ENCODE data around the gene THSD7B.
"Not testable (repeated sequence)": the region's sequence is repeated elsewhere in the genome, so short reads cannot be mapped to it uniquely, and the experiment has no call there.

Gene THSD7B

DNA sequence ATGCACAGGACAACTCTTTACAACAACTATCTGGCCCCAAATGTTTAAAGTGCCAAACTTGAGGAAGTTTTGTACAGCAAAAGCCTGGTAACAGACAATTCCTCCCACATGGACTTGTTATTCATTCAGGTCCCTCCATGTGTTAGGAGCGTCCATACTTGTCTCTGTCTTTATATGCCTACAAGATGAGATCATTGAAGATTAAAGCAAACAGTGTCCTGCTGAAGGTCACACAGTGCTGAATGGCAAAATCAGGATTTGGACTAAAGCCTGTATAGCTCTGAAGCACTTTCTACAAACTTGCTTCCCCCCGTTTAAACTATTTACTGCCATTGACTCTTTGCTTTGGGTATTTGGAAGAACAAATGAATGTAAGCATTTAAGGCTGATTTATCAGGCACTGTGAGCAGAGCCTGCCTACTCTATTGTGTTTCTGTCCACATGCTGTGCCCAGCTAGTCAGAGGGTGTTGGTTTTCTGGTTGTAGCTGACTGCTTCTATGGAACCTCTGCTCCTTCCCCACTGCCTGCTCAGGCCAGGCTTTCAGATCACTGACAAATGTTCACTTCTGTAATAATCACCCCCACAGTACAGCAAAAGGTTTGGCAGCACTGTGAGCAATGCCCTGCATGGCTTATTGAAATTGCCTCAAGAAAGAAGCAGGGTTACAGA, 274.3 kb downstream of the THSD7B start:
- no peak for DNase-seq (ENCODE audit: low read depth in 1 of 2, low spot score in 1 of 2)

DNA sequence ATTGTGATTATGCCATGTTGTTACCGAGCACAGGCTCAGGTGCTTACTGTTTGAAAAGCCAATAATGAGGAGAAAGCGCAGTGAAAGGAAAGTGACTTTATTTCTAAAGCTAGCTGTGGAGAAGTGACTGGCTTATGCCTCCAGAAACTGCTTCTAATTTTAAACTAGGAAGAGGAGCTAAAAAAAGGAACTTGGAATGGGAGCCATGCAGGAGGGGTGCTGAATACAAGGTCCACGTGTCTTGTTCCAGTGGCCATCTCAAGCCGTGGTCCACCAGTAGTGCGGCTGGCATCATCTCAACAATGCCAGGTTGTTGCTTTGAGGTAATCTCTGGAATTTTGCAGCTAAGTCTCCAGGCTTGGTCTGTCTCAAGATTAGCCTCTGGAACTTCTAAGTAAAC, 282.0 kb downstream of the THSD7B start:
- DNase-seq (ENCODE audit: low read depth in 1 of 2, low spot score in 1 of 2), result no peak

DNA sequence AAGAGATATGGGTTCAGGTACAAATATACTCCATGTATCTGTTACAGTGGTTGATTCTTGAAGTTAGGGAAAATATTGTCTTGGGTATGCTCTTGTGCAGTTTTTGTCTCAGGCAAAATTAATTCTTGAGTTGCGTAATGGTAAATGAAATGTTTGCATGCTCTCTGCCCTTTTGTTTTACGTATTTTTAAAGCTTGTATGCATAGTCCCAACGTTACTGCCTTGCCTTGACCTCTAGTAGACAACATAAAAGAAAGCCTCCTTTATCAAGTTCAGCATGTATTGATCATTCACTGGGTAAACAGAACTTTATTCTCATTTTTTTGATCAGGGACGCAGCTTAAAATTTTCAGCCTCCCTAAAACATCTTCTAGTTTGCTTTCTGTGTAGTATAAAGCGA, 283.1 kb downstream of the THSD7B start:
- no peak for DNase-seq (ENCODE audit: low read depth in 1 of 2, low spot score in 1 of 2)

DNA sequence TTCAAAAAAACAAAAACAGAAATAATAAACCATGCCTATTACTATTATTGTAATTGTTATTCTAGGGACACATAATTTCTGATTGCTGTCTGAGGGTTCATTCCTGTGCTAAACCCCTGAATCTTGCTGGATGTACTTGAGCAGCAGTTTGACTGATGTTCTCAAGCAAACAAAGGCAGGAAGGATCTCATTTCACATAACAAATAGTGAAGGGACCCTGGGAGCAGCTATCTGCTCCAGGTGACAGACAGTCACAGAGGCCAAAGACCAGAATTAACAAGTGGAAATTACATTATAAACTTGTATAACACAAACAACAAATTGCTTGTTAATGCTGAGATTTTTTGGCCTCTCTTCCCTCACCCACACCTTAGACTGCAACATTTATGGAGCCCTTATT, 284.2 kb downstream of the THSD7B start:
- no peak for DNase-seq (ENCODE audit: low read depth in 1 of 2, low spot score in 1 of 2)

DNA sequence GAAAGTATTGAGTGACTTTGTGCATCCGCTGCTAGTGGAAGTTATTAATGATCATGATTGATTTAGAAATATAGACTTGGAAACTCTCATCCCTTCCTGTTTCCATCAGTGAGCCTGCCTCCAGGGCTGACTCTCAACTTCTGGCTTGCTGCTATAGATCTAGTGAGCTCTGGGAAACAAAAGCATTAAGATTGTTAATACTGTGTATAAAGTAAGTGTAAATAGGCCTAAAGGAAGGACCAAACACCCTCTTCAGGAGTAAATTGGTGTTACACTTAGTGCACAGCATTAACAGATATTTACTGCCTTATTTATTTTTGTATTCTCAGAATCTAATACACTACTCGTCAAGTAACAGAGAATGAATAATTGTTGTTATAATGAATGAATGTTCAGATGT, 285.6 kb downstream of the THSD7B start:
- DNase-seq (ENCODE audit: low read depth in 1 of 2, low spot score in 1 of 2), result no peak

DNA sequence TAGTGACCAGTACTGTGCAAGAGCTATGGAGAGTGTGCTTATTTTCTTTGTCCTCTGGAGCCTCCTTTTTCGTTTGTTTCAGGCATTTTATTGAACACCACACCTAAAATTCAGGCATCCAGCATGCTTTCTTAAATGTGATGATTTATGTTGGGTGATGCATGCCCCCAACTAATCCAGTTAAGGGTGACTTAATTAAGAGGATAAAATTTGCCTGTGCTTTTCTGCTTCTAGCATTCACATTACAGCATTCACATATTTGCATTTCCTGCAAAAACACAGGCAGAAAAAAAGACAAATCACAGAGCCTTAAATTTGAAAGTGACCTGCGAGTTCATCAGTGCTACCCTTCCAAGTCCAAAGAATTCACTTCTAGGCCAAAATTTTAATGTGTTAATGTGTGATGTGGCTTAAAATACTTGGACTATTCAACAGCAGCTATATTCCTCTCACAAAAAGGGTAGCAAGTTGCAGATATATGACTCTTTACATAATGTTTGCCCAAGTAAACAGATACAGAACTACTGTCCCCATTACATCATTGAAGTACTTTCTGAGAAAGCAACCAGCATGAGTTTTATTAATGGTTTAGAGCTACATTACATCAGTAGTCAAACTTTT, 286.5 kb downstream of the THSD7B start:
- no peak for DNase-seq (ENCODE audit: low read depth in 1 of 2, low spot score in 1 of 2)

DNA sequence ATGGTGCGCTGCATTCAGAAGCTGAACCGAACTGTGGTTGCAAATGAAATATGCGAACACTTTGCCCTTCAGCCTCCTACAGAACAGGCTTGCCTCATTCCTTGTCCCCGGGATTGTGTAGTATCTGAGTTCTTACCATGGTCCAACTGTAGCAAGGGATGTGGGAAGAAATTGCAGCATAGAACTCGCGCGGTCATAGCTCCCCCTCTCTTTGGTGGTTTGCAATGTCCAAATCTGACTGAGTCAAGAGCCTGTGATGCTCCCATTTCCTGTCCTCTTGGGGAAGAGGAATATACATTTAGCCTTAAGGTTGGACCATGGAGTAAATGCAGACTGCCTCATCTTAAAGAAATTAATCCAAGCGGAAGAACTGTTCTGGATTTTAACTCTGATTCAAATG, 291.4 kb downstream of the THSD7B start:
- DNase-seq (ENCODE audit: low read depth in 1 of 2, low spot score in 1 of 2), result no peak

DNA sequence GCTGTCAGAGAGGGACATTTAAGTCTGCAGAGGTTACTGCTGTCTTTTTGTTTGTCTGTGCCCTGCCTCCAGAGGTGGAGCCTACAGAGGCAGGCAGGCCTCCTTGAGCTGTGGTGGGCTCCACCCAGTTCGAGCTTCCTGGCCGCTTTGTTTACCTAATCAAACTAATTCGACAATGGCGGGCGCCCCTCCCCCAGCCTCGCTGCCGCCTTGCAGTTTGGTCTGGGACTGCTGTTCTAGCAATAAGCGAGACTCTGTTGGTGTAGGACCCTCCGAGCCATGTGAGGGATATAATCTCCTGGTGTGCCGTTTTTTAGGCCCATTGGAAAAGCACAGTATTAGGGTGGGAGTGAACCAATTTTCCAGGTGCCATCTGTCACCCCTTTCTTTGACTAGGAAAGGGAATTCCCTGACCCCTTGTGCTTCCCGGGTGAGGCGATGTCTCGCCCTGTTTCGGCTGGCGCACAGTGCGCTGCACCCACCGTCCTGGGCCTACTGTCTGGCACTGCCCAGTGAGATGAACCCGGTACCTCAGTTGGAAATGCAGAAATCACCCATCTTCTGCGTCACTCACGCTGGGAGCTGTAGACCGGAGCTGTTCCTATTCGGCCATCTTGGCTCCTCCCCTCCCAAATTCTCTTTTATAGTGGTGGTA, 310.9 kb downstream of the THSD7B start:
- not testable (repeated sequence) for DNase-seq (ENCODE audit: low read depth in 1 of 2, low spot score in 1 of 2)

DNA sequence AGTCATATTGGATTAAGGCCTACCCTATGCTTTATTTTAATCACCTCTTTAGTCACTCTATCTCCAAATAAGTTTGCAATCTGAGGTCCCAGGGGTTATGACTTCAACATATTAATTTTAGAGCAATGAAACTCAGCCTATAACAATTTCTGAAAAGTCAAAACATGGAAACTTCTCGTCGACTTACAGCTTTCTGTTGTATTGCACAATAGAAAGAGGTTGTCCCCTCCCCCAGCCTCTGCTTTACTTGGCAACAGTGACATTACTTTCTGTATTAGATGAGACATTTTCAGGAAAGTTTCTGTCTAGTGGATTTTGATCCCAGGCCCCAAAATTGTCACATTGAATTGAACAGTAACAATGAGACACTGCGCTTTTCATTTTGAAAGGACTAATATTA, 326.4 kb downstream of the THSD7B start:
- no peak for DNase-seq (ENCODE audit: low read depth in 1 of 2, low spot score in 1 of 2)

DNA sequence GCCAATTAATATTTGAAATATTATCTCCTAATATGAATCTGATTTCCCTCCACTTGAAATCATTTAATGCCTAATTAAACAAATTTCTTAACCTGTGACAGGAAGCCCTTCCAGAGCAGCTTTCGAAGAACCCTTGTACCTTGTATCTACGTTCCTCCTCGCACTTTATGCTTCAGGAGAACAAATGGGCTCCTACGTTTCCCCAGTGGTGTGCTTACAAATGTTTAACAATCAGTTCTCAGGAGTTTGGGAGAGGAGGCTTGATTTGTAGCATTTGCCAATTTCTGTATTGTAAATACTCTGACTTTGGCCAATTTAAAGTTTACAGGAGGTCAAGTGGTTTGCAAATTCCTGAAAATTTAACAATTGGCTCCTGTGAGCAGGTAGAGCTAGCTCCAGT, 327.8 kb downstream of the THSD7B start:
- DNase-seq (ENCODE audit: low read depth in 1 of 2, low spot score in 1 of 2), result no peak

DNA sequence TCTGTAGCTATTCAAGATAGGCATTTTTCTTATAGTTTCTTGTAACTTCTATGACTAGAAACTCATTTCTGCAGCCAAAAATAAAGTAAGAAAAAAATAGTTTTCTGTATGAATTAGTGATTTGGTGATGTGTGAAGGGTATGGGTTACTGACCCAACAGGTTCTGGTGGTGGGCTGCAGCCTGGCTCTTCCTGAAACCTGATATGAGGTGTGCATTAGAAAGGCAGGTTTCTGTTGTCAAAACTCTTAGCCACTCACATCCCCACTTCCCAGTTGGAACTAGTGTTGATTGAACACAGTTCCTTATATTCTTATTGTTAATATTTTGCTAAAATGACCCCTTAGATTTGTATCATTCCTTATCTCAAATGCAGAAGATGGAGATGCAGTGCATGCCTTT, 330.8 kb downstream of the THSD7B start:
- no peak for DNase-seq (ENCODE audit: low read depth in 1 of 2, low spot score in 1 of 2)

DNA sequence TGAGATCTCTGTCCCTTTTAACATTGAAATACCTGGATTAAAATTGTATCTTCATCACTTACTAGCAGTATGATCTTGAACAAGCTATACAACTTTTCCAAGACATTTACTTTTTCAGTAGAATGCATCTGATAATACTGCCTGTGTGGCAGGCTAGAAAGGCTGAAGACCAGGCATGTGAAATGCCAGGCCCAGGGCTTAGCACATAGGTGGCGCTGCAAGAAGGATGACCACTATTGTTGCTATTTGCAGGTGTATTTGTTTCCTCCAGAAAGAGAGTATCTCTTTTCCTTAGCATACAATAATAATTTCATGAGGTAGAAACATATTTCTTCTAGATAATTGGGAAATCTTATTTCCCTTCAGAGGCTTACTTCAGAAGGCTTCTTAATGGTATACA, 331.3 kb downstream of the THSD7B start:
- DNase-seq (ENCODE audit: low read depth in 1 of 2, low spot score in 1 of 2), result no peak

DNA sequence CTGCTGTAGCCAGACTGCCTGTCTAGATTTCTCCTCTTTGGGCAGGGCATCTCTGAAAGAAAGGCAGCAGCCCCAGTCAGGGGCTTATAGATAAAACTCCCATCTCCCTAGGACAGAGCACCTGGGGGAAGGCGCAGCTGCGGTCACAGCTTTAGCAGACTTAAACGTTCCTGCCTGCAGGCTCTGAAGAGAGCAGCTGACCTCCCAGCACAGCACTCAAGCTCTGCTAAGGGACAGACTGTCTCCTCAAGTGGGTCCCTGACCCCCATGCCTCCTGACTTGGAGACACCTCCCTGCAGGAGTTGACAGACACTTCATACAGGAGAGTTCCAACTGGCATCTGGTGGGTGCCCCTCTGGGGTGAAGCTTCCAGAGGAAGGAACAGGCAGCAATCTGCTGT, 336.5 kb downstream of the THSD7B start:
- DNase-seq (ENCODE audit: low read depth in 1 of 2, low spot score in 1 of 2), result not testable (repeated sequence)

DNA sequence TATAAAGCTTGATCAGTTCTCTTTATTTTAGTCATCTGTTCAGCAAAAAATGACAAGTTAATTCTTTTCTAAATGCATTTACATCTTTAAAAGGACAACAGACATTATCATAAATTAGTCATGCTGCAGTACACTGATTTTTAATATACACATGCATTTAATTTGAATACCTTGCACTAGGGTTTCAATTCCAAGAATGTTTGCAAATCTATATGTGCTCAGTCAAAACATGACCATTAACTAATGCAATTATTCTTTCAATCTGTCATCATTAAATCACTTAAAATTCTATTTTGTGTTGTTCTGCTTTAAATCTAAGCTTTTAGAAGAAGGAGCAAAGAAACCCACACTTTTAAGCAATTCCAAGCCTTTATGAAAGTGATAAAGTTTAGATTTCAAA, 342.6 kb downstream of the THSD7B start:
- DNase-seq (ENCODE audit: low read depth in 1 of 2, low spot score in 1 of 2), result no peak

DNA sequence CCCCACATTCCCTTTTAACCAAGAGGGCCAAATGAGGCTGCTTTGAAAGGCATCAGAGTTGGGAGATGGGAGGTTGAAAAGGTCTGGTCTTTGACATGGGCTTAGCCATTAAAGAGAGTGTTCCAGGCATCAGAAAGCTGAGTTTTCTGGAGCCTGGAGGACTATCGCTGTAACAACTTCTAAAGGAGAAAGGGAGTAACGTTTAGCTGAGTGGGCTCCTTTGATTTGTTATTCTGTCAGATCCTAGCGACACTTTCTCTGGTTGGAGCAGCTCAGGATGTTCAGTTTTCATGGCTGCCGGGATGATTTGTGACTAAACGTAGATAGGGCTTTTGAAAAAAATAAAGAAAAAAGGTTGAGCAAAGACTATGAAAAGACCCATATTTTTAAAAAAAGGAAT, 346.6 kb downstream of the THSD7B start:
- DNase-seq (ENCODE audit: low read depth in 1 of 2, low spot score in 1 of 2), result no peak

DNA sequence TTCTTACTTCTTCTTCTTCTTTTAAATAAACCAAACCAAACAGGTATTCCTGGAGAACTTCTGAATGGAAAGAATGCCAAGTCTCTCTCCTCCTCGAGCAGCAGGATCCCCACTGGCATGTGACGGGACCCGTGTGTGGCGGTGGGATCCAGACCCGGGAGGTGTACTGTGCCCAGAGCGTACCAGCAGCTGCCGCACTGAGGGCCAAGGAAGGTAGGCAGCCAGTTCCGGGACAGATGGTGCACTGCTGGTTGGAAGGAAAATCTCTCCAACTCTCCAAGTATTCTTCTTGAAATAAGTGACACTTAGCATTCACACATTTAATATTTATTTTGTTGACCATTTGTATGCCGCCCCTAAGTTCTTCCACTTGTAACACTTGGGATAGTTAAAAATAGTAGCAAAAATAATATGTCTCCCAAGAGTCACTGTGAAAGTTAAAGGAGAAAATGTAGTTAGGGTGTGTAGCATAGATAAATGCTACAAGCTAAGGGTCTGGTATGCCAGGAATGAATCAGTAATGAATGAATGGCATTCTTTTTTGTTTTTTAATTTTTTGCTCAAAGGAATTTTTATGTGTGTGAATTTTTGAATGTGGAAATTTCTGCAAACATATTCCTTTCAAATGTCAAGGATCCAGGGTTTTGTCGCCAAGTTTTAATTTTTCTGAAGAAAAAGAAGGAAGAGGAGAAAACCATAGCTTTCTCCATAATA, 349.9 kb downstream of the THSD7B start:
- DNase-seq (ENCODE audit: low read depth in 1 of 2, low spot score in 1 of 2), result no peak

DNA sequence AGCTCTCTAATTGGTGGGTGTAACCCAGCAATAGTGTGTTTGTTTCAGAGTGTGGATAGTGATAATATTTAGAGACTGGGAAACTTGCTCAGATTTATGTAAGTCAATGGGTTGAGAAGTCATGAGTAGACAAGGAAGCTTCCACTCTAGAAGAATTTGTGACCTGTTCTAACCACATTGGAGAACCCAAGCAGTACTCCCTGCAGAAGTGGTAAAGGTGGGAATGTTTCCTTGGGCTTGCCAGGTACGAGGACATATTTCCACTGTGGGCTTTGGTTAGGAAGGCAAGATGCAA, 350.4 kb downstream of the THSD7B start:
- no peak for DNase-seq (ENCODE audit: low read depth in 1 of 2, low spot score in 1 of 2)

DNA sequence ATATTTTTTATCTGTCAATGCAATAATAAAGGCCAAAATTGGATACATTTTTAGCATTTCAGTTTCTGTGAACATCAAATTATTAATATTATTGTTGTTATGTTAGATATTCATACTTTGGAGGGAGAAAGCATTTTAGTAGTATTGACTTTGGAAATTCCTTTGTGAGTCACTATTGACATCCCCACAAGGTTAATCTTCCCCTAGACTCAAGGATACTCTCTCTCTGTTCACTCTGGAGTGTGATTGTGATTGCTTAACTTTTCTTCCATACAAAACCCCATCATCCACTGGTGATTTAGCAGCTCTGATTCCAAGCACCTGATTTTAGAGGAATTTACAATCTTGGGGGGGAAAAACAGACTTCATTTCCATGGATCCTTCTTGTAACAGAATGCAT, 352.0 kb downstream of the THSD7B start:
- no peak for DNase-seq (ENCODE audit: low read depth in 1 of 2, low spot score in 1 of 2)

DNA sequence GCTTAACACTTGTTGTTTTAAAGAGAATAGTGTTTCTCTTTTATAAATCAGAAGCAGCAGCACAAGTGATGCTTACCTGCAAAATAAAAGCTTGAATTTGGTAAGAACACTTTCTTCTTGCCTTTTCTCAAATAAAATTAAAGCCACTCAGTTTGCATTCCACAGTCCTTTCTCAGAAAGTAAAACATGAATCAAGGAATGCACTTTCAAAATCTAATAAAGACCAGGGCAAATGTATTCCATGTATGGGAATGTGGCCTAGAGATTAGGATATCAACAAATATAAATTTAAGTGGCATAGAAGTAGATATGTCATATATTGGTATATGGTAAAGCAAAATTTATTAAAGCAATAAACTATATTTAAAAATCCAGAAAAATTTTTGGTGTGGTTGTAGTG, 352.8 kb downstream of the THSD7B start:
- DNase-seq (ENCODE audit: low read depth in 1 of 2, low spot score in 1 of 2), result no peak

DNA sequence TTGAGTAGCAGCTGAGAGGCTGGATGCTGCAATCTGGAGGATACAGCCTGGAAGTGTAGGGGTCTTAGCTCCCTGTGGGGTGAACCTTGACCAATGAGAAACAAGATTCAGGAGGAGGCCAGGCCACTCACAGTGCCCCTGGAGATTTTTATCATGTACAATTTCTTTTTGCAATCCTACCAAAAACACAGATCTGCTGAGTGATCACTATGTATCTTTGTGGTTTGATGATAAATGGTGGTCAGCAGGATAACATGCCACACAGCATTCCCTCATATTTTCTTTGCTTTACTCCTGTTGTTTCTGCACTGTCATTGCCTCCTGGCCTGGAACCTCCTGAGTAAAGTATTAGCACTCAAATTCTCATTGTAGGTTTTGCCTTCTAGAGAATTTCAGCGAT, 357.9 kb downstream of the THSD7B start:
- no peak for DNase-seq (ENCODE audit: low read depth in 1 of 2, low spot score in 1 of 2)

DNA sequence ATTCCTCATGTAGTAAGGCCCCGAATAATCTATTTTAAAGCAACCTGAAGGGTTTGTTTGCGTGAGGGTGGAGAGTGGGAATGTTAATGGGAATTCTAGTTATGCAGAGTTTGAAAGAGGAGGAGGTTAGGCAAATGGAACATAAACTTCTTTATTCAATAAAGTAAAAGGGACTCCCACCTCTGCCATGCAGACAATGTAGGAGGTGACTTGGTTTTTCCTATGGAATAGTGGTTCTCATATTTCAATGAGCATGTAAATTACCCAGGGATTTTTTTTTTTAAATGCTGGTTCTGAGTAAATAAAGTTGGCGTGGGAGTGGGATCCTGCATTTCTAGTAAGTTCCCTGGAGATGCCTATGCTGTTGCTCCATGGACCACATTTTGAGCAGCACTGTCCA, 367.9 kb downstream of the THSD7B start:
- DNase-seq (ENCODE audit: low read depth in 1 of 2, low spot score in 1 of 2), result no peak

DNA sequence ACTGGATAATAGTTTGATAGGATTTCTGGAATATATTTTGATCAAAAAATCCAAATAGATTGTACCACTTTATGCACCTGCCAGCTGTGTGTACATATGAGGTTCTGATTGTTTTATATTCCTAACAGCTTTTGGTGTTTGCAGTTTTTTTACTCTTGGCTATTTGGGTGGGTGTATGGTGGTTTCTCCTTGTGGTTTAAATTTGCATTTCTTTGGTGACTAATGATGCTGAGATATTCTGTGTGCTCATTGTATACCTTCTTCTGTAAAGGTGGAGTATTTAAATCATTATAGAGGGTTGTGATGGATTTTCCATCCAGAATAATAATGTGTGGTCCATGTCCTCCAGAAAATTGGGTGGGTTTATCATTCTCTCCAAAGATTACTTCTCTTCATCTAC, 372.9 kb downstream of the THSD7B start:
- DNase-seq (ENCODE audit: low read depth in 1 of 2, low spot score in 1 of 2), result no peak
